T47D (cell line): ENCODE results near the gene UQCC2.

ENCODE experiments used
- DNase-seq, 2 experiments: peaks; one replicate each; pipeline versions ENCODE4 v3.0.0 to v3.0.0-alpha.2; 2011 to 2012; ENCODE audit warnings: low read depth in 1 of 2, low spot score in 1 of 2
- JUND ChIP-seq: IDR thresholded peaks from 2 replicates; pipeline ENCODE4 v1.6.1; 2012; ENCODE audit warnings: low read depth
- in situ Hi-C: cut with HindIII; loops from 2 replicates; pipeline ENCODE4 v1.10.0; 2016; ENCODE audit warnings: low sequenced_read_pairs, low pct_unique_long_range_greater_than_20kb

Gene UQCC2

GRCh38 chr6:33711140-33712129 lies at the start of gene UQCC2:
Gene UQCC2 (minus strand): TSS chr6:33711700. CDS start chr6:33711686, 14 bp downstream.
- DNase-seq, result peak; percentile 91 to 97
- in situ Hi-C loops, result no loop called here
- no peak for TF ChIP-seq JUND

- DNase-seq, result no peak
- TF ChIP-seq JUND, result no peak
- in situ Hi-C loops, result no loop called here
Measured at GRCh38 chr6:33759887-33760629, 48.6 kb upstream of the UQCC2 start.

DNA sequence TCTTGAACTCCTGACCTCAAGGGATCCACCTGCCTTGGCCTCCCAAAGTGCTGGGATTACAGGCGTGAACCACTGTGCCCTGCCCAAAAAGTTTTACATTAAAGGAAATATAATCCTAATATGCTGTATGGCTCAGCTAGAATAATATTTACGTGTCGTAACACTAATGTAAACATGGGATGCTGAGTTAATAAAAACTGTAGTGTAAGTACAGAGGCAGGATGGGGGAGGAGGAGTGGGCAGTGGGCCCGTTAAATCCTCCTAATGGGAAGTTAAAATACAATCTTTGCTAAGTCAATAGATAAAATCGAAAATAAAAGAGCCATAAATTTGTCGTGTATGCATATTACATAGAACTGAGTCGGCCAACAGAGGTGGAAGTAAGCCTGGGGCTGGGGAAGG lies 47.3 kb upstream of the UQCC2 start:
- in situ Hi-C loops, result no loop called here
- peak in 1 of 2 experiments; percentile 30 for DNase-seq
- no peak for TF ChIP-seq JUND

GRCh38 chr6:33757906-33758305 lies 46.4 kb upstream of the UQCC2 start:
- TF ChIP-seq JUND, result no peak
- DNase-seq, result no peak
- in situ Hi-C loops, result no loop called here

DNA sequence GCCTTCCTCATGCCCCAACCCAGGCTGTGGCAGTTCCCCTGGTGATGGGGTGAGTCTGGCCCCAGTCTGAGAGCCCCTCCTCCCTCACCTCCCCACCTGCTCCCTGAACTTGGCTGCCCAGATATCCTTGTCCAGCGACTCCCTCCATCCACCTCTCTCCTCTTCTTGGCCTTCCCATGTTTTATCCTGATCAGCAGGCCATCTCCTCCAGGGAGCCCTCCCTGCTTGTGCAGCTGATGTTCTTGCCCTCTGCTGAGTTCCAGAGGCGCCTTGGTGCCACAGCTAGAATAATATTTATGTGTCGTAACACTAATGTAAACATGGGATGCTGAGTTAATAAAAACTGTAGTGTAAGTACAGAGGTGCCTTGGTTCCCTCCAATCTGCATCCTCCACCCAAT lies 45.6 kb upstream of the UQCC2 start:
- DNase-seq, result no peak
- TF ChIP-seq JUND, result no peak
- in situ Hi-C loops, result no loop called here

GRCh38 chr6:33756211-33756954 lies 44.9 kb upstream of the UQCC2 start:
- in situ Hi-C loops, result no loop called here
- DNase-seq, result no peak
- no peak for TF ChIP-seq JUND

- DNase-seq, result no peak
- in situ Hi-C loops, result no loop called here
- TF ChIP-seq JUND, result no peak
Measured at GRCh38 chr6:33755070-33755869, 43.8 kb upstream of the UQCC2 start.

DNA sequence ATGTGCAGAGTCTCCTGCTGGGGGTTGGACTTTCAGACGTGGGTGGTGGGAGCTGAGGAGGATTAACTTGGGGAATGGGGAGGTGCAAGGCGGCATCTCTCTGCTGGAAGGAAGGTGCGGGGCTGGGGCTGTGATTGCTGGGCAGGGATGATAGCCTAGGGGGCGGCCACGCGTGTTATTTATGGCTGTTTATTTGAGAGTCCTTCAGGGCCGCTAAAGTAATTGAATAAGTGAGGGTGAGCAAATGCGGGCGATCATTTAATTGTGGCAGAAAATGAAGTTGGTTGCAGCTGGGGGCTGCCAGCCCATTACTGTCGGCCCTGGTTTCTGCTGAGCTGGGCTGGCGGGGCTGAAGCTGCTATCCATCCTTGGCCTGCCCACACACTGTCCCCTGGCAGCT lies 42.7 kb upstream of the UQCC2 start:
- in situ Hi-C loops, result no loop called here
- no peak for TF ChIP-seq JUND
- DNase-seq, result no peak

- in situ Hi-C loops, result no loop called here
- no peak for TF ChIP-seq JUND
- DNase-seq, result no peak
Measured at GRCh38 chr6:33752646-33753015, 41.1 kb upstream of the UQCC2 start.

DNA sequence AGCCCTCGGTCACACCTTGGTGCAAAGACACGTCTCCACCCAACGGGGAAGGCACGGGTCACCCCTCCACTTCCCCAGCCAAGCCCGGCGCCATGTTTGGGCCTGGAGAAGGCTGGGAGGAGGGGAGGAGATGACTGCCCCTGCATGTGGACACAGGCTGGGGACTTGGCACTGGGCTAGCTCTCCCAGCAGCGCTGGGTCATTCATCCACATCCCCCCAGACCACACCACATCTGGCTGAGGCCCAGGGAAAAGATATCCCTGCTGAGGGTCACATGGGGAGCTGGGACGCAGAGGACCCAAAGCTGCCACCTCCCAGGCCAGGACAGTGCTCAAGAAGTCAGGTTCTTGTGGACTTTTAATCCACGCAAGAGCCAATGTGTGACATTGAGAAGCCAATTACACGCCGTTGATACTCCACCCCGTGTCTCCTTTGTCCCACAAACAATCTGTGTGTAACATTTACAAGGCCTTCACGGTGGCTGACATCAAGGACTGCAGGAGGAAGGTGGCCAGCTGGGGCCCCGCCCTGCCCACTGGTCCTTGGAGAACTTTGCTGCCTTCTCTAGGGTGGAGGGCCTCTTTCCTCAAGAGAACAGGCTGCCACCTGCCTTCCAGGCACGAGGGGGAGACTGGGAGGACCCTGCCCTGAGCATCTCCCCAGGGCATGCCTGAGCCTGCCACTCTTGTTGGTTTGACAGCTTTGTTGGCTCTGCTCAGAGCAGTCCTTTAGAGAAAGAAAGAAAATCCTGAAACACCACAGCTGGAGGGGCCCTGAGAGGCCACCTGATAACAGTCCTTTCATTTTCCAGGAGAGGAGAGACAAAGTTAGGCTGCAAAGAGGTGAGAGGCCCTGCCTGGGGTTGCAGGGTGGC lies 40.5 kb upstream of the UQCC2 start:
- TF ChIP-seq JUND, result no peak
- in situ Hi-C loops, result no loop called here
- DNase-seq, result no peak

DNA sequence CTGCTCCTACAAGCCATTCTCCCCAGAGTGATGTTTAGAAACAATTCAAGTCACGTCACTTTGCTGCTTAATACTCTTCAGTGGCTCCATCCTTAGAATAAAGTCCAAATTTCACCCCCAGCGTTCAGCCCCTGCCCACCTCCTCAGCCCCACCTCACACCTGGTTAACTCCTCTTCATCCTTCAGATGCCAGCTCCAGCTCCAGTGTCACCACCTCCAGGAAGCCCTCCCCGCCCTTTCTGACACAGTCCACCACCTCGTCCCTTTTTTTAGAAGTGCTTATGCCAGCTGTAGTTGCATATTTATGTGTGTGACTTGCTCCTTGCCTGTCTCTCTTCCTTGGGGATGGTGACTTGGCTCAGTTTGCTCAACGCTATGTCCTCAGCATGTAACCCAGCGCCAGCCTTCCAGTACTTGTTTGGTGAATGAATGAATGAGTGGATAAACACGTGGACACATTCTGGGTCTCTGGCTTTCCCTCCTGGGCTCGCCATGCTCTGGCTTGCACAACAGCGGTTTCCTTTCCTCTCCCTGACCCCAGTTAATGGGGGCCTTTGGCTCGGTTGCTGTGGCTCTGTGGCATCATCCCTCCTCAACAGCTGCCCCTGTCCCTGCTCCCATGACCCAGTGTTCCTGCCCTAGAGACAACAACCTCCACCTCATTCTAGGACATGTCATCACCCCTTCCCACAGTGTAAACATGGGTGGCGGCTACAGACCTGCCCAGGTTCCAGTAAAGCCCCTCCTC lies 38.9 kb upstream of the UQCC2 start:
- TF ChIP-seq JUND, result no peak
- in situ Hi-C loops, result no loop called here

More for the DNA sequence above, 38.9 kb upstream of the UQCC2 start:
- no peak for DNase-seq
